SK-N-SH (cell line): Measurements from ENCODE around the gene PPM1A.

ENCODE experiments used
- CTCF ChIP-seq: fragments of 200-600 bp; sonication (generic); IDR thresholded peaks from 2 replicates; pipeline ENCODE4 v1.6.1; 2017; ENCODE audit warnings: antibody characterized with exemption, mild to moderate bottlenecking, moderate library complexity
- EP300 ChIP-seq, 2 experiments: IDR thresholded peaks; 2 replicates each; pipeline versions ENCODE4 v1.4.0 to v1.6.1; 2012; ENCODE audit warnings: borderline replicate concordance in 1 of 2, low read depth in 1 of 2, low read length in 1 of 2
- MEF2A ChIP-seq: IDR thresholded peaks from 2 replicates; pipeline ENCODE4 v1.4.0; 2012; ENCODE audit warnings: low read depth, borderline replicate concordance
- POLR2AphosphoS5 ChIP-seq: IDR thresholded peaks from 2 replicates; pipeline ENCODE4 v1.6.1; 2012; ENCODE audit warnings: low read depth, low read length
- RAD21 ChIP-seq: IDR thresholded peaks from 2 replicates; pipeline ENCODE4 v1.6.1; 2012; ENCODE audit warnings: mild to moderate bottlenecking, low read length
- SIN3A ChIP-seq: IDR thresholded peaks from 2 replicates; pipeline ENCODE4 v1.6.1; 2012; ENCODE audit warnings: low read depth, mild to moderate bottlenecking, low read length, moderate library complexity, borderline replicate concordance
- YY1 ChIP-seq: IDR thresholded peaks from 2 replicates; pipeline ENCODE4 v1.4.0; 2012; ENCODE audit warnings: low read depth, mild to moderate bottlenecking

- TF ChIP-seq YY1 (no peak), CTCF (no peak), POLR2AphosphoS5 (no peak), SIN3A (no peak), EP300 (IDR thresholded peaks at IDR 0.05; ENCODE audit: borderline replicate concordance in 1 of 2, low read depth in 1 of 2, low read length in 1 of 2) (no peak), MEF2A (no peak), RAD21 (no peak)
Measured at GRCh38 chr14:60252630-60253029, 3.6 kb downstream of the PPM1A start.
